GM12878 (cell line): Measurements from ENCODE around the gene TRPM3. TPM values are rescaled to one million over a fixed set of nuclear protein-coding genes. Genes with fewer than 3 reads are reported as not detected.

Source experiments
- ATAC-seq: fragments of 200-7000 bp; cut with Tn5 transposase; 3 replicates; pipeline ENCODE4 v1.9.1; 2020; ENCODE audit warnings: mild to moderate bottlenecking, moderate library complexity
- BruUV-seq: library from RNA; stranded (reverse); fragments of 400-500 nt; replicated peaks from 2 replicates; lab custom pipeline; 2021; lab: Mats Ljungman, UMichigan
- CTCF ChIA-PET: fragments of 300-600 bp; sonication (Branson Sonifier 250); formaldehyde crosslinking; extraction: SDS; loops from one replicate; lab custom pipeline; 2021; ENCODE audit warnings: inconsistent platforms; lab: Yijun Ruan, JAX
- POLR2A ChIA-PET: fragments of 350-600 bp; formaldehyde crosslinking; extraction: SDS; loops from one replicate; lab custom pipeline; 2021; ENCODE audit warnings: inconsistent platforms; lab: Charles Lee
- RAD21 ChIA-PET: fragments of 300-600 bp; sonication (Branson Sonifier 250); formaldehyde crosslinking; loops from one replicate; lab custom pipeline; 2023; ENCODE audit warnings: antibody characterized with exemption; ENCODE audit not compliant: unreplicated experiment; lab: Charles Lee
- SMC1A ChIA-PET: fragments of 300-600 bp; sonication (Branson Sonifier 250); formaldehyde crosslinking; loops from one replicate; lab custom pipeline; 2023; ENCODE audit not compliant: unreplicated experiment, uncharacterized antibody; lab: Charles Lee
- DNase-seq: peaks from one replicate; pipeline ENCODE4 v3.0.0-alpha.2; 2011; ENCODE audit warnings: low read depth, low spot score
- FAIRE-seq: peaks from 3 replicates; lab custom pipeline; 2011; peaks lifted over from hg19 to GRCh38; lab: Jason Lieb, UNC
- H2AFZ ChIP-seq: 2 replicates; pipeline ENCODE4 v1.6.0; 2011; ENCODE audit warnings: low read depth, low read length, control low read depth; ENCODE audit not compliant: control insufficient read depth
- H3K27ac ChIP-seq: 2 replicates; pipeline ENCODE4 v1.5.1; 2011; ENCODE audit warnings: control low read depth; ENCODE audit not compliant: control insufficient read depth, insufficient read depth
- H3K27me3 ChIP-seq, 2 experiments: replicated peaks in 1 of 2; 2 replicates each; pipeline versions ENCODE4 v1.6.0 to v1.6.1; 2011; ENCODE audit warnings: low read length in 1 of 2; ENCODE audit not compliant: control insufficient read depth in 2 of 2, insufficient read depth in 2 of 2
- H3K36me3 ChIP-seq, 2 experiments: 2 replicates each; pipeline ENCODE4 v1.5.1; 2011; ENCODE audit warnings: low read length in 1 of 2; ENCODE audit not compliant: control insufficient read depth in 2 of 2, insufficient read depth in 2 of 2
- H3K4me1 ChIP-seq: 2 replicates; pipeline ENCODE4 v1.6.1; 2011; ENCODE audit warnings: mild to moderate bottlenecking, low read length, moderate library complexity, mixed read lengths; ENCODE audit not compliant: control insufficient read depth, insufficient read depth
- H3K4me2 ChIP-seq: 2 replicates; pipeline ENCODE4 v1.6.0; 2011; ENCODE audit warnings: control low read depth; ENCODE audit not compliant: control insufficient read depth, insufficient read depth
- H3K4me3 ChIP-seq: fragments of 200-600 bp; sonication (generic); 2 replicates; pipeline ENCODE4 v1.5.1; 2016
- H3K79me2 ChIP-seq: 2 replicates; pipeline ENCODE4 v1.6.0; 2011; ENCODE audit warnings: low read length; ENCODE audit not compliant: control insufficient read depth, insufficient read depth
- H3K9ac ChIP-seq: 2 replicates; pipeline ENCODE4 v1.8.0; 2011; ENCODE audit warnings: low read length, control low read depth, mixed read lengths; ENCODE audit not compliant: control insufficient read depth, insufficient read depth
- H3K9me3 ChIP-seq: replicated peaks from 3 replicates; pipeline ENCODE4 v1.5.1; 2011; ENCODE audit warnings: mild to moderate bottlenecking, low read length; ENCODE audit not compliant: control insufficient read depth, insufficient read depth
- H4K20me1 ChIP-seq: 2 replicates; pipeline ENCODE4 v1.6.0; 2011; ENCODE audit not compliant: control insufficient read depth, insufficient read depth
- BHLHE40 ChIP-seq, 2 experiments: fragments of 450-650 bp in 1 of 2; IDR thresholded peaks; 2 replicates each; pipeline ENCODE4 v1.6.1; 2011 to 2017; ENCODE audit warnings: low read depth in 2 of 2, borderline replicate concordance in 1 of 2, improper control_type of control experiment in 1 of 2, low read length in 1 of 2, mild to moderate bottlenecking in 1 of 2
- BRCA1 ChIP-seq: IDR thresholded peaks from 2 replicates; pipeline ENCODE4 v1.6.1; 2011; ENCODE audit warnings: low read depth, low read length, improper control_type of control experiment
- CBFB ChIP-seq: IDR thresholded peaks from 2 replicates; pipeline ENCODE4 v1.6.1; 2016; ENCODE audit warnings: antibody characterized with exemption, low read depth
- CHD2 ChIP-seq: IDR thresholded peaks from 2 replicates; pipeline ENCODE4 v1.6.1; 2011; ENCODE audit warnings: low read depth, low read length, improper control_type of control experiment, borderline replicate concordance
- CHD4 ChIP-seq: fragments of 200-600 bp; sonication (generic); IDR thresholded peaks from 2 replicates; pipeline ENCODE4 v1.6.1; 2016; ENCODE audit warnings: mild to moderate bottlenecking
- EP300 ChIP-seq, 2 experiments: fragments of 150-350 bp in 1 of 2; IDR thresholded peaks; 2 replicates each; pipeline ENCODE4 v1.6.1; 2011 to 2012; ENCODE audit warnings: low read depth in 2 of 2, low read length in 2 of 2, borderline replicate concordance in 1 of 2, improper control_type of control experiment in 1 of 2, inconsistent platforms in 1 of 2; ENCODE audit not compliant: control insufficient read depth in 1 of 2
- HDAC2 ChIP-seq: fragments of 200-600 bp; sonication (generic); IDR thresholded peaks from 2 replicates; pipeline ENCODE4 v1.6.1; 2017
- LARP7 ChIP-seq: fragments of 450-650 bp; IDR thresholded peaks from 2 replicates; pipeline ENCODE4 v1.6.1; 2017; ENCODE audit warnings: mild to moderate bottlenecking
- MXI1 ChIP-seq: fragments of 150-350 bp; IDR thresholded peaks from 2 replicates; pipeline ENCODE4 v1.6.1; 2011; ENCODE audit warnings: low read depth, mild to moderate bottlenecking, inconsistent platforms, low read length, improper control_type of control experiment
- SIX5 ChIP-seq: IDR thresholded peaks from 2 replicates; pipeline ENCODE4 v1.6.1; 2011; ENCODE audit warnings: mild to moderate bottlenecking, low read depth, low read length, moderate library complexity; ENCODE audit not compliant: severe bottlenecking
- SMC3 ChIP-seq: IDR thresholded peaks from 2 replicates; pipeline ENCODE4 v1.6.1; 2011; ENCODE audit warnings: low read length, improper control_type of control experiment, borderline replicate concordance
- WRNIP1 ChIP-seq: IDR thresholded peaks from 2 replicates; pipeline ENCODE4 v1.6.1; 2011; ENCODE audit warnings: low read depth, low read length, improper control_type of control experiment, borderline replicate concordance
- WGBS: methylation state at CpG from one replicate; pipeline ENCODE4 v1.1.6; 2016; ENCODE audit warnings: low lambda C conversion rate; ENCODE audit not compliant: insufficient replicate concordance, insufficient coverage; ENCODE audit errors: missing lambda C conversion rate; 5-methylcytosine and 5-hydroxymethylcytosine counted together
- in situ Hi-C: fragments of 300-500 bp; cut with MboI; formaldehyde crosslinking; loops from 9 replicates; pipeline ENCODE4 v1.14.3; 2018; ENCODE audit warnings: mixed read lengths
- intact Hi-C: fragments of 100-400 bp; cut with micrococcal nuclease; formaldehyde crosslinking; loops from one replicate; pipeline ENCODE4 v1.14.2; 2022; ENCODE audit not compliant: unreplicated experiment
- polyA plus RNA-seq, 11 experiments: library from polyadenylated mRNA; depleted of rRNA in 4 of 11; unstranded in 6 of 11; stranded (reverse) in 5 of 11; fragments of >200 nt; fragmentation: Nextera tagmentation in 4 of 11; fragmentation: Illumina TruSeq in 1 of 11; extraction: Ambion mirVana in 4 of 11; extraction: Trizol in 1 of 11; gene quantifications; 1 replicate in 1 of 11; 2 replicates in 10 of 11; pipeline versions ENCODE4 v1.2.1 to v1.2.3, GENCODE V29; 2011 to 2016; ENCODE audit warnings: inconsistent platforms in 2 of 11, missing spikeins in 2 of 11, low read depth in 1 of 11
- total RNA-seq, 4 experiments: library from RNA; depleted of rRNA in 3 of 4; stranded (reverse); fragments of >200 nt in 3 of 4; fragmentation: Illumina TruSeq in 1 of 4; extraction: Trizol in 1 of 4; gene quantifications; 2 replicates each; pipeline versions ENCODE4 v1.2.1 to v1.2.3, GENCODE V29; 2013 to 2021
- TF ChIP-seq, protein P1 (sequence below): fragments of 450-650 bp; IDR thresholded peaks from 2 replicates; pipeline ENCODE4 v1.6.1; 2017; ENCODE audit warnings: mild to moderate bottlenecking, low read depth, inconsistent platforms; ENCODE audit not compliant: poor library complexity, severe bottlenecking
- TF ChIP-seq, protein P2 (sequence below): IDR thresholded peaks from 2 replicates; pipeline ENCODE4 v1.6.1; 2011; ENCODE audit warnings: low read depth, mild to moderate bottlenecking, low read length, moderate library complexity, borderline replicate concordance; ENCODE audit errors: extremely low read depth

The TRPM3 gene
- total and polyA plus RNA-seq, 10 of the 15 experiments (the other 5 are each of a cell fraction or from before 2014, with no cell fraction given), result not detected

DNA sequence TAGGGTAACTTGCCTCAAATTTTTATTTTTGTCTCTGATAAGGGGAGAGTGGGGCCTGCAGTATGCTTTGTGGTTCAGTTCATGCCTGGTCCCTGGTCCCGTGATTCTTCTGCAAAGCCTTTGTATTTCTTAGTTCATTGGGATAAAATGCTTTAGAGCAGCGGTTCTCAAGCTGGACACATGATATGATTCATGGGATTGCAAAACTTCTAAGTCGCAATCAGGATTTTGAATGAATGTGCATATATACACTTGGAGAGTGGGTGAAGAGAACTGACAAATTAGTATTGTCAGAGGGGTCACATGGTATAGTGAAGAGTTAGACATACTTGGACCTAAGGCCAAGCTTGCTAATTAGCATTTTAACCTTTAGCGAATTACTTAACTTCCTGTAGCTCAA, 441.6 kb downstream of the TRPM3 start:
- Histone ChIP-seq H4K20me1 (no peaks in the 10 kb centered on the region), H3K9me3 (no peaks in the 10 kb centered on the region), H3K4me3 (no peak overlapping the region), H3K79me2 (no peaks in the 10 kb centered on the region), H3K36me3 (no peaks in the 10 kb centered on the region), H3K9ac (no peak overlapping the region), H3K27me3 (no peaks in the 10 kb centered on the region), H3K4me2 (no peak overlapping the region), H3K4me1 (no peaks in the 10 kb centered on the region), H3K27ac (no peak overlapping the region), H2AFZ (no peak overlapping the region)
- FAIRE-seq, result no peak
- TF ChIP-seq BRCA1, result no peak
- TF ChIP-seq, protein P1, sequence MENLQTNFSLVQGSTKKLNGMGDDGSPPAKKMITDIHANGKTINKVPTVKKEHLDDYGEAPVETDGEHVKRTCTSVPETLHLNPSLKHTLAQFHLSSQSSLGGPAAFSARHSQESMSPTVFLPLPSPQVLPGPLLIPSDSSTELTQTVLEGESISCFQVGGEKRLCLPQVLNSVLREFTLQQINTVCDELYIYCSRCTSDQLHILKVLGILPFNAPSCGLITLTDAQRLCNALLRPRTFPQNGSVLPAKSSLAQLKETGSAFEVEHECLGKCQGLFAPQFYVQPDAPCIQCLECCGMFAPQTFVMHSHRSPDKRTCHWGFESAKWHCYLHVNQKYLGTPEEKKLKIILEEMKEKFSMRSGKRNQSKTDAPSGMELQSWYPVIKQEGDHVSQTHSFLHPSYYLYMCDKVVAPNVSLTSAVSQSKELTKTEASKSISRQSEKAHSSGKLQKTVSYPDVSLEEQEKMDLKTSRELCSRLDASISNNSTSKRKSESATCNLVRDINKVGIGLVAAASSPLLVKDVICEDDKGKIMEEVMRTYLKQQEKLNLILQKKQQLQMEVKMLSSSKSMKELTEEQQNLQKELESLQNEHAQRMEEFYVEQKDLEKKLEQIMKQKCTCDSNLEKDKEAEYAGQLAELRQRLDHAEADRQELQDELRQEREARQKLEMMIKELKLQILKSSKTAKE, result no peak
- no peak for TF ChIP-seq CHD2
- no peak for TF ChIP-seq MXI1
- TF ChIP-seq WRNIP1, result no peak
- ChIA-PET RAD21 (no interaction called here), POLR2A (no interaction called here), CTCF (no interaction called here), SMC1A (interaction anchor here (0.6 kb wide), 1 partner anchor 1449 kb away, joined by 3 read pairs; no protein-coding TSS in a partner anchor)
- DNase-seq, result no peak
- WGBS, result 27% methylated on average over 4 of the region's 4 CpGs
- in situ Hi-C loops, result no loop called here
- intact Hi-C loops, result no loop called here
- no TSS peak for BruUV-seq
- no peak for ATAC-seq

DNA sequence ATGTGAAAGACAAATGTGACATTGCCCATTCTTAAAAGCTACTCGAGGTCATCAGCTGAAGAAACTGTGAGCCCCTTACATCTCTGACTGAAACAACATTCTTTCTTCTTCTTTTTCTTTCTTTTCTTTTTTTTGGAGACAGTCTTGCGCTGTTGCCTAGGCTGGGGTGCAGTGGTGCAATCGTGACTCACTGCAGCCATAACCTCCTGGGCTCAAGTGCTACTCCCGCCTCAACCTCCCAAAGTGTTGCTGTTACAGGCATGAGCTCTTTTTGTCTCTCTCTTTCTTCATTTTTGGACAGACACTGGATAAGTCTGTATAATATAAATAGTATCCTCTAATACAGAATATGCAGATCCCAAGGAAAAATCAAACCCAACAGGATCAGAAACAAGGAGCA, 443.3 kb downstream of the TRPM3 start:
- H3K79me2 ChIP-seq, result no peaks in the 10 kb centered on the region
- H3K27ac ChIP-seq, result no peak overlapping the region
- no peak for FAIRE-seq
- H3K36me3 ChIP-seq, result no peaks in the 10 kb centered on the region
- H4K20me1 ChIP-seq, result no peaks in the 10 kb centered on the region
- POLR2A ChIA-PET, result no interaction called here
- in situ Hi-C loops, result no loop called here
- SMC1A ChIA-PET, result no interaction called here
- no peak overlapping the region for H3K4me2 ChIP-seq
- DNase-seq, result no peak
- no peak for ATAC-seq
- no peaks in the 10 kb centered on the region for H3K9me3 ChIP-seq
- intact Hi-C loops, result no loop called here
- no peak overlapping the region for H3K4me3 ChIP-seq
- H3K4me1 ChIP-seq, result no peaks in the 10 kb centered on the region
- no TSS peak for BruUV-seq
- H3K9ac ChIP-seq, result no peak overlapping the region
- CTCF ChIA-PET, result no interaction called here
- H2AFZ ChIP-seq, result no peak overlapping the region
- H3K27me3 ChIP-seq, result no peaks in the 10 kb centered on the region
- RAD21 ChIA-PET, result no interaction called here
- 0% methylated on average over 4 of the region's 4 CpGs for WGBS
- TF ChIP-seq LARP7 (no peak), SIX5 (no peak), SMC3 (no peak), BHLHE40 (IDR thresholded peaks at IDR 0.05; ENCODE audit: borderline replicate concordance in 1 of 2, low read depth in 2 of 2, low read length in 1 of 2) (no peak), CHD4 (no peak), EP300 (IDR thresholded peaks at IDR 0.05; ENCODE audit: borderline replicate concordance in 1 of 2, control insufficient read depth in 1 of 2, low read depth in 2 of 2, low read length in 2 of 2) (no peak), HDAC2 (no peak), CBFB (no peak)
- TF ChIP-seq, protein P2, sequence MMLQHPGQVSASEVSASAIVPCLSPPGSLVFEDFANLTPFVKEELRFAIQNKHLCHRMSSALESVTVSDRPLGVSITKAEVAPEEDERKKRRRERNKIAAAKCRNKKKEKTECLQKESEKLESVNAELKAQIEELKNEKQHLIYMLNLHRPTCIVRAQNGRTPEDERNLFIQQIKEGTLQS, result no peak
